ENCODE data around the gene ENTPD1.

ENTPD1 gene

GRCh38 chr10:95792874-95793285 lies 36.9 kb downstream of the ENTPD1 start:
- Histone ChIP-seq H3K36me3 (replicated peaks; ENCODE audit: low read depth, low read length) (peaks cover 4% of the 10 kb centered on the region), H3K4me1 (ENCODE audit: low read length) (peaks cover 87% of the 10 kb centered on the region), H4K20me1 (ENCODE audit: insufficient read depth, low read length) (no peaks in the 10 kb centered on the region), H2AFZ (ENCODE audit: low read depth, low read length) (no peak overlapping the region), H3K9me3 (ENCODE audit: insufficient read depth, low read length) (no peaks in the 10 kb centered on the region), H3K79me2 (ENCODE audit: low read length) (peaks cover 68% of the 10 kb centered on the region), H3K27me3 (ENCODE audit: low read depth, low read length) (no peaks in the 10 kb centered on the region), H3K27ac (ENCODE audit: low read length) (peak overlapping the region; percentile 84), H3K9ac (ENCODE audit: low read length) (peak overlapping the region; percentile 49), H3K4me2 (ENCODE audit: low read length) (peak overlapping the region; percentile 59), H3K4me3 (ENCODE audit: low read length) (no peak overlapping the region)
- TF ChIP-seq CTCF (IDR thresholded peaks at IDR 0.05; ENCODE audit: low read depth, low read length): no peak
- TF ChIP-seq EZH2phosphoT487 (IDR thresholded peaks at IDR 0.05; ENCODE audit: low read depth): no peak

GRCh38 chr10:95793401-95794045 lies 37.6 kb downstream of the ENTPD1 start:
- H3K9ac ChIP-seq (ENCODE audit: low read length): peak overlapping the region; percentile 49
- H3K27me3 ChIP-seq (ENCODE audit: low read depth, low read length): no peaks in the 10 kb centered on the region

GRCh38 chr10:95794195-95794594 lies 38.2 kb downstream of the ENTPD1 start:
- Histone ChIP-seq H3K27me3 (ENCODE audit: low read depth, low read length) (no peaks in the 10 kb centered on the region), H3K9me3 (ENCODE audit: insufficient read depth, low read length) (no peaks in the 10 kb centered on the region), H3K36me3 (replicated peaks; ENCODE audit: low read depth, low read length) (peaks cover 6% of the 10 kb centered on the region), H3K4me1 (ENCODE audit: low read length) (peaks cover 76% of the 10 kb centered on the region), H3K9ac (ENCODE audit: low read length) (no peak overlapping the region), H4K20me1 (ENCODE audit: insufficient read depth, low read length) (no peaks in the 10 kb centered on the region), H3K4me3 (ENCODE audit: low read length) (no peak overlapping the region), H2AFZ (ENCODE audit: low read depth, low read length) (no peak overlapping the region), H3K4me2 (ENCODE audit: low read length) (peak overlapping the region; percentile 59), H3K79me2 (ENCODE audit: low read length) (peaks cover 58% of the 10 kb centered on the region), H3K27ac (ENCODE audit: low read length) (peak overlapping the region; percentile 84)
- no peak for TF ChIP-seq EZH2phosphoT487 (IDR thresholded peaks at IDR 0.05; ENCODE audit: low read depth)
- no peak for TF ChIP-seq CTCF (IDR thresholded peaks at IDR 0.05; ENCODE audit: low read depth, low read length)

More at GRCh38 chr10:95793401-95794045, 37.6 kb downstream of the ENTPD1 start:
- Histone ChIP-seq H4K20me1 (ENCODE audit: insufficient read depth, low read length) (no peaks in the 10 kb centered on the region), H2AFZ (ENCODE audit: low read depth, low read length) (no peak overlapping the region), H3K4me1 (ENCODE audit: low read length) (peaks cover 81% of the 10 kb centered on the region), H3K9me3 (ENCODE audit: insufficient read depth, low read length) (no peaks in the 10 kb centered on the region), H3K4me3 (ENCODE audit: low read length) (no peak overlapping the region), H3K27ac (ENCODE audit: low read length) (peak overlapping the region; percentile 84), H3K79me2 (ENCODE audit: low read length) (peaks cover 62% of the 10 kb centered on the region), H3K4me2 (ENCODE audit: low read length) (peak overlapping the region; percentile 59), H3K36me3 (replicated peaks; ENCODE audit: low read depth, low read length) (peaks cover 6% of the 10 kb centered on the region)
- TF ChIP-seq CTCF (IDR thresholded peaks at IDR 0.05; ENCODE audit: low read depth, low read length): no peak
- TF ChIP-seq EZH2phosphoT487 (IDR thresholded peaks at IDR 0.05; ENCODE audit: low read depth): no peak

DNA sequence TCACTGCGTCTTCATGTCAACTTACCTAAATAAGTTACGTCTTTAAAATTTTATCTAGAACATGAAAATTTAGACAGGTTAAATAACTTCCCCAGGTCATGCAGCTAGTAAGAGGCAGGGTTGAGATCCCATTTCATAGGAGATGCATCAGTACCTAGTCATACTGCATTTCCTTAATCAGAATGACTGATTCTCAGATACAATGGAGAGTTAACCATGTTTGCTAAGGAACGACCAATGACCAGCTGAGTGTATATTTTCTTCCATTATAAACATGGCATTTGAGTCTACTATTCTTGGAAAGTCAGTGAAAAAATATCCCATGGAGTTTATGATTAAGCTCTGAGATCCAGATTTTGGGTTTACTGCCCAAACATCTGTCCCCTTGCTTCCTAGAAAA lies 39.6 kb downstream of the ENTPD1 start:
- Histone ChIP-seq H3K27me3 (ENCODE audit: low read depth, low read length) (no peaks in the 10 kb centered on the region), H3K36me3 (replicated peaks; ENCODE audit: low read depth, low read length) (peaks cover 6% of the 10 kb centered on the region), H3K4me1 (ENCODE audit: low read length) (peaks cover 64% of the 10 kb centered on the region), H3K4me2 (ENCODE audit: low read length) (peak overlapping the region; percentile 37; the same call in 1 of the 2 replicates), H3K9ac (ENCODE audit: low read length) (no peak overlapping the region), H3K4me3 (ENCODE audit: low read length) (no peak overlapping the region), H2AFZ (ENCODE audit: low read depth, low read length) (no peak overlapping the region), H4K20me1 (ENCODE audit: insufficient read depth, low read length) (no peaks in the 10 kb centered on the region), H3K9me3 (ENCODE audit: insufficient read depth, low read length) (no peaks in the 10 kb centered on the region), H3K27ac (ENCODE audit: low read length) (peak overlapping the region; percentile 50), H3K79me2 (ENCODE audit: low read length) (peaks cover 56% of the 10 kb centered on the region)
- TF ChIP-seq EZH2phosphoT487 (IDR thresholded peaks at IDR 0.05; ENCODE audit: low read depth) (no peak), CTCF (IDR thresholded peaks at IDR 0.05; ENCODE audit: low read depth, low read length) (no peak)
